ENCODE data around the gene MAPK14.

Gene MAPK14

DNA sequence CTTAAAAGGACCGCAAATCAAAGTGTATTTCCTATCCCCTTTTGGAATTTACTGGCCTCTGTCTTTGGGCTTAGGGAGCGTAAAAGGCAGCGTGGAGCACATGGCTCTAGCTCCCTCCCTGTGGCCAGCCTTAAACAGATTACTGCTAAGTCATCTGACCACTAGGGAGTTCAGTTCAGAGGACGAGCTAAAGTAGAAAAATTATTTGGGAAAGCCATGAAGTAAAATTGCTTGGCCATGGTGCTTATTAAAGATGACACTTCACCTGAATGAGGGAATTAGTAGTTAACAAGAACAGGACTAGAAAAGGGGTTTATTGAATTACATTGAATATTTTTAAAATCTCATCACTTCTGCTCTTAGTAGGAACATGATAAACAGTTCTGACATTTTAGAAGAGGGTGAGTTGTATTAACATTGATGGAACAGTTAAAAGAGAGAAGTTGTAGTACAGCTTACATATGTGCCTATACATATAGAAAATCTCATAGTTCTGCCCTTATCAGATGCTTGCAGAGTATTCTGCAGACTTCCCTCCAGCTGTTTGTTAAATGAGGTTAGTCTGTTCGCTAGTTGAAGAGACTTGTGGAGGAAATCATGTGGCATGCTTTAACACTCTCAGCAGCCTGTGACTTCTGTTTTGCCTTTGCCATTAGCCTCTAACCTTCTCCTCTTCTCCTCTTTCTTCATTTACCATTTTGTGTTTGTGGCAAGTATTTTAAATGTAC, 71.5 kb downstream of the MAPK14 start:
- TF ChIP-seq EGR1 (IDR thresholded peaks at IDR 0.05) (no peak), RAD21 (IDR thresholded peaks at IDR 0.05; ENCODE audit: low read depth) (no peak), EP300 (IDR thresholded peaks at IDR 0.05; ENCODE audit: borderline replicate concordance) (no peak), CREB1 (IDR thresholded peaks at IDR 0.05; ENCODE audit: low read depth) (no peak), TEAD4 (IDR thresholded peaks at IDR 0.05) (no peak), ZBTB7A (IDR thresholded peaks at IDR 0.05; ENCODE audit: low read depth) (no peak), FOXM1 (IDR thresholded peaks at IDR 0.05; ENCODE audit: borderline replicate concordance, low read depth) (no peak), USF1 (IDR thresholded peaks at IDR 0.05) (no peak), CEBPB (IDR thresholded peaks at IDR 0.05) (no peak), MAX (IDR thresholded peaks at IDR 0.05) (no peak), REST (IDR thresholded peaks at IDR 0.05; ENCODE audit: low read depth) (no peak), YY1 (IDR thresholded peaks at IDR 0.05; ENCODE audit: low read depth) (no peak), TCF12 (IDR thresholded peaks at IDR 0.05; ENCODE audit: low read depth) (no peak), TAF1 (IDR thresholded peaks at IDR 0.05; ENCODE audit: low read depth) (no peak), NFIC (IDR thresholded peaks at IDR 0.05) (no peak)

- TF ChIP-seq USF1 (IDR thresholded peaks at IDR 0.05) (no peak), EP300 (IDR thresholded peaks at IDR 0.05; ENCODE audit: borderline replicate concordance) (no peak), EGR1 (IDR thresholded peaks at IDR 0.05) (no peak), REST (IDR thresholded peaks at IDR 0.05; ENCODE audit: low read depth) (no peak), TAF1 (IDR thresholded peaks at IDR 0.05; ENCODE audit: low read depth) (no peak), RAD21 (IDR thresholded peaks at IDR 0.05; ENCODE audit: low read depth) (no peak), TEAD4 (IDR thresholded peaks at IDR 0.05) (no peak), MAX (IDR thresholded peaks at IDR 0.05) (no peak), CREB1 (IDR thresholded peaks at IDR 0.05; ENCODE audit: low read depth) (no peak), ZBTB7A (IDR thresholded peaks at IDR 0.05; ENCODE audit: low read depth) (no peak), CEBPB (IDR thresholded peaks at IDR 0.05) (no peak), YY1 (IDR thresholded peaks at IDR 0.05; ENCODE audit: low read depth) (no peak)
Observed at GRCh38 chr6:36099869-36100483, 72.4 kb downstream of the MAPK14 start.

DNA sequence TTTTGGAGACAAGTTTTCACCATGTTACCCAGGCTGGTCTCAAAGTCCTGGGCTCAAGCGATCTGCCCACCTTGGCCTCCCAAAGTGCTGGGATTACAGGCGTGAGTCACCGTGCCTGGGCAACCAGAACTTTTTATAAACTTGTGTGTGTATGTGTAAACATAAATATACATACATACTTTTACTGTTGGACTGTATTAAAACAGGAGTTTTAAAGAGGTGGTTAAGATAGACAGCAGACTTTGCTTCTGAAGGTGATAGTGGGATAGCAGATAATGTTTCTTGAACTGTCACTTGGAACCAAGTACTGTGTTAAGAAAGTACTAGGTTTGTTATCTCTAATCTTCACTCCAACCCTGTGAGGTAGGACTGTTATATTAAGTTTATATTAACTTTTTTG, 74.1 kb downstream of the MAPK14 start:
- no peak for TF ChIP-seq CREB1 (IDR thresholded peaks at IDR 0.05; ENCODE audit: low read depth)
- no peak for TF ChIP-seq USF1 (IDR thresholded peaks at IDR 0.05)
- no peak for TF ChIP-seq ZBTB7A (IDR thresholded peaks at IDR 0.05; ENCODE audit: low read depth)
- no peak for TF ChIP-seq REST (IDR thresholded peaks at IDR 0.05; ENCODE audit: low read depth)
- TF ChIP-seq TAF1 (IDR thresholded peaks at IDR 0.05; ENCODE audit: low read depth) = no peak
- no peak for TF ChIP-seq MAX (IDR thresholded peaks at IDR 0.05)
- no peak for TF ChIP-seq YY1 (IDR thresholded peaks at IDR 0.05; ENCODE audit: low read depth)
- no peak for TF ChIP-seq FOXM1 (IDR thresholded peaks at IDR 0.05; ENCODE audit: borderline replicate concordance, low read depth)
- TF ChIP-seq EP300 (IDR thresholded peaks at IDR 0.05; ENCODE audit: borderline replicate concordance) = no peak
- no peak for TF ChIP-seq CEBPB (IDR thresholded peaks at IDR 0.05)
- no peak for TF ChIP-seq TCF12 (IDR thresholded peaks at IDR 0.05; ENCODE audit: low read depth)
- no peak for TF ChIP-seq EGR1 (IDR thresholded peaks at IDR 0.05)
- TF ChIP-seq NFIC (IDR thresholded peaks at IDR 0.05) = no peak
- TF ChIP-seq TEAD4 (IDR thresholded peaks at IDR 0.05) = no peak

Data from Ishikawa (cell line).